IMR-90 (cell line): Measurements from ENCODE around the gene LGMN. TPM values are rescaled to one million over a fixed set of nuclear protein-coding genes. Genes with fewer than 3 reads are reported as not detected.
A peak's percentile ranks its signal among the peaks of the same experiment; 100 is the strongest.

Source experiments
- ATAC-seq: fragments of 200-7000 bp; cut with Tn5 transposase; 2 replicates; pipeline ENCODE4 v1.9.1; 2020; ENCODE audit warnings: low read depth, mild to moderate bottlenecking, moderate library complexity
- BruUV-seq: library from RNA; stranded (reverse); fragments of 400-500 nt; replicated peaks from 2 replicates; lab custom pipeline; 2021; lab: Mats Ljungman, UMichigan
- CTCF ChIA-PET: fragments of 300-600 bp; formaldehyde crosslinking; extraction: SDS; loops from one replicate; lab custom pipeline; 2021; ENCODE audit warnings: antibody characterized with exemption; lab: Yijun Ruan, JAX
- POLR2A ChIA-PET: fragments of 300-600 bp; sonication (Branson Sonifier 250); formaldehyde crosslinking; loops from one replicate; lab custom pipeline; 2022; ENCODE audit warnings: antibody characterized with exemption; ENCODE audit not compliant: unreplicated experiment; lab: Charles Lee
- DNase-seq: peaks from one replicate; pipeline ENCODE4 v3.0.0; 2013
- H2AFZ ChIP-seq: replicated peaks from 2 replicates; pipeline ENCODE3; 2013; ENCODE audit warnings: low read length, mild to moderate bottlenecking; ENCODE audit not compliant: poor library complexity
- H2AK5ac ChIP-seq: 2 replicates; pipeline ENCODE4 v1.6.1; 2013; ENCODE audit warnings: low read depth, low read length, inconsistent platforms
- H2AK9ac ChIP-seq: replicated peaks from 2 replicates; pipeline ENCODE3; 2013; ENCODE audit warnings: mild to moderate bottlenecking, low read depth, low read length, moderate library complexity; ENCODE audit not compliant: poor library complexity
- H2BK120ac ChIP-seq: 2 replicates; pipeline ENCODE4 v1.6.1; 2013; ENCODE audit warnings: low read depth, low read length, inconsistent platforms
- H2BK15ac ChIP-seq: 3 replicates; pipeline ENCODE4 v1.6.1; 2013; ENCODE audit warnings: low read depth, low read length, inconsistent platforms
- H2BK20ac ChIP-seq: 2 replicates; pipeline ENCODE4 v1.6.1; 2013; ENCODE audit warnings: low read depth, mild to moderate bottlenecking, inconsistent platforms, low read length, moderate library complexity
- H2BK5ac ChIP-seq: 2 replicates; pipeline ENCODE4 v1.6.1; 2013; ENCODE audit warnings: mild to moderate bottlenecking, low read depth, low read length, inconsistent platforms; ENCODE audit not compliant: poor library complexity, severe bottlenecking
- H3K14ac ChIP-seq: replicated peaks from 2 replicates; pipeline ENCODE4 v1.6.1; 2013; ENCODE audit warnings: low read depth, low read length, inconsistent platforms
- H3K18ac ChIP-seq: 2 replicates; pipeline ENCODE4 v1.6.1; 2013; ENCODE audit warnings: low read depth, low read length, control low read depth
- H3K23ac ChIP-seq: 2 replicates; pipeline ENCODE4 v1.6.1; 2013; ENCODE audit warnings: low read depth, low read length, inconsistent platforms
- H3K27ac ChIP-seq: 2 replicates; pipeline ENCODE4 v1.5.1; 2013; ENCODE audit warnings: mild to moderate bottlenecking, control low read depth, low read length; ENCODE audit not compliant: insufficient read depth
- H3K27me3 ChIP-seq: 2 replicates; pipeline ENCODE4 v1.6.1; 2013; ENCODE audit warnings: low read length; ENCODE audit not compliant: control insufficient read depth, insufficient read depth
- H3K36me3 ChIP-seq: 2 replicates; pipeline ENCODE4 v1.6.1; 2013; ENCODE audit warnings: low read length, mixed read lengths; ENCODE audit not compliant: control insufficient read depth, insufficient read depth
- H3K4ac ChIP-seq: 2 replicates; pipeline ENCODE4 v1.6.1; 2013; ENCODE audit warnings: low read depth, low read length, inconsistent platforms
- H3K4me1 ChIP-seq: 2 replicates; pipeline ENCODE4 v1.6.1; 2013; ENCODE audit warnings: low read length, mixed read lengths; ENCODE audit not compliant: control insufficient read depth, insufficient read depth
- H3K4me2 ChIP-seq: 2 replicates; pipeline ENCODE4 v1.6.1; 2013; ENCODE audit warnings: low read depth, mild to moderate bottlenecking, control low read depth, low read length, moderate library complexity
- H3K4me3 ChIP-seq: 2 replicates; pipeline ENCODE4 v1.5.1; 2013; ENCODE audit warnings: low read depth, mild to moderate bottlenecking, control low read depth, low read length, moderate library complexity; ENCODE audit not compliant: insufficient read depth
- H3K56ac ChIP-seq: 2 replicates; pipeline ENCODE4 v1.6.1; 2013; ENCODE audit warnings: low read length, inconsistent platforms; ENCODE audit not compliant: insufficient read depth; ENCODE audit errors: extremely low read depth
- H3K79me1 ChIP-seq, 2 experiments: 2 replicates each; pipeline ENCODE4 v1.6.1; 2013; ENCODE audit warnings: low read length in 2 of 2, inconsistent platforms in 1 of 2, low read depth in 1 of 2
- H3K9ac ChIP-seq: 2 replicates; pipeline ENCODE4 v1.6.1; 2013; ENCODE audit warnings: low read depth, low read length, control low read depth
- H3K9me1 ChIP-seq: 2 replicates; pipeline ENCODE4 v1.6.1; 2013; ENCODE audit warnings: low read length, inconsistent platforms; ENCODE audit not compliant: insufficient read depth
- H3K9me3 ChIP-seq: 2 replicates; pipeline ENCODE4 v1.6.1; 2013; ENCODE audit warnings: low read length; ENCODE audit not compliant: control insufficient read depth, insufficient read depth
- H4K20me1 ChIP-seq: 2 replicates; pipeline ENCODE4 v1.6.1; 2013; ENCODE audit warnings: low read length, inconsistent platforms; ENCODE audit not compliant: insufficient read depth
- H4K5ac ChIP-seq: 2 replicates; pipeline ENCODE4 v1.6.1; 2013; ENCODE audit warnings: mild to moderate bottlenecking, low read depth, low read length, control low read depth
- H4K8ac ChIP-seq, 2 experiments: 2 replicates each; pipeline ENCODE4 v1.6.1; 2013; ENCODE audit warnings: low read depth in 2 of 2, low read length in 2 of 2, control low read depth in 1 of 2, inconsistent platforms in 1 of 2
- H4K91ac ChIP-seq: 2 replicates; pipeline ENCODE4 v1.6.1; 2013; ENCODE audit warnings: low read depth, low read length, inconsistent platforms; ENCODE audit not compliant: insufficient read depth
- BHLHE40 ChIP-seq: fragments of 150-350 bp; IDR thresholded peaks from 2 replicates; pipeline ENCODE4 v1.6.1; 2016; ENCODE audit warnings: mild to moderate bottlenecking, low read depth, low read length
- CEBPB ChIP-seq: IDR thresholded peaks from 2 replicates; pipeline ENCODE4 v1.6.1; 2012; ENCODE audit warnings: low read depth, low read length, improper control_type of control experiment
- CHD1 ChIP-seq: IDR thresholded peaks from 2 replicates; pipeline ENCODE4 v1.6.1; 2012; ENCODE audit warnings: low read depth, low read length, improper control_type of control experiment
- MAFK ChIP-seq: IDR thresholded peaks from 2 replicates; pipeline ENCODE4 v1.6.1; 2012; ENCODE audit warnings: low read depth, low read length, improper control_type of control experiment
- MAZ ChIP-seq: IDR thresholded peaks from 2 replicates; pipeline ENCODE4 v1.6.1; 2012; ENCODE audit warnings: low read depth, mild to moderate bottlenecking, low read length, improper control_type of control experiment, moderate library complexity, borderline replicate concordance
- MXI1 ChIP-seq: IDR thresholded peaks from 2 replicates; pipeline ENCODE4 v1.6.1; 2012; ENCODE audit warnings: low read depth, mild to moderate bottlenecking, low read length, moderate library complexity, borderline replicate concordance
- NFE2L2 ChIP-seq: fragments of 150-350 bp; IDR thresholded peaks from 2 replicates; pipeline ENCODE4 v1.6.1; 2016; ENCODE audit warnings: low read depth, mild to moderate bottlenecking, low read length
- POLR2A ChIP-seq: IDR thresholded peaks from 2 replicates; pipeline ENCODE4 v1.6.1; 2012; ENCODE audit warnings: mild to moderate bottlenecking, low read depth, low read length
- RAD21 ChIP-seq: IDR thresholded peaks from 2 replicates; pipeline ENCODE4 v1.6.1; 2012; ENCODE audit warnings: low read length, improper control_type of control experiment
- RCOR1 ChIP-seq: IDR thresholded peaks from 2 replicates; pipeline ENCODE4 v1.6.1; 2012; ENCODE audit warnings: mild to moderate bottlenecking, low read length, improper control_type of control experiment; ENCODE audit not compliant: insufficient replicate concordance
- RFX5 ChIP-seq: IDR thresholded peaks from 2 replicates; pipeline ENCODE4 v1.8.0; 2012; ENCODE audit warnings: low read depth, mild to moderate bottlenecking, low read length, moderate library complexity
- SMC3 ChIP-seq: fragments of 150-350 bp; IDR thresholded peaks from 2 replicates; pipeline ENCODE4 v1.6.1; 2016; ENCODE audit warnings: low read depth, mild to moderate bottlenecking, antibody characterized with exemption, low read length, moderate library complexity
- WGBS, 2 experiments: methylation state at CpG; one replicate each; pipeline versions ENCODE4 v1.1.5 to v1.1.7; 2013; ENCODE audit warnings: missing lambda C conversion rate in 2 of 2; ENCODE audit not compliant: insufficient read length in 1 of 2; ENCODE audit errors: extremely low coverage in 2 of 2; 5-methylcytosine and 5-hydroxymethylcytosine counted together
- dilution Hi-C: fragments of 300-500 bp; cut with HindIII; formaldehyde crosslinking; loops from one replicate; pipeline ENCODE4 v1.14.3; 2018; ENCODE audit warnings: low sequenced_read_pairs; ENCODE audit not compliant: unreplicated experiment
- in situ Hi-C: fragments of 300-500 bp; cut with MboI; formaldehyde crosslinking; loops from 3 replicates; pipeline ENCODE4 v1.14.3; 2019; ENCODE audit warnings: low sequenced_read_pairs, inconsistent platforms, mixed read lengths
- intact Hi-C: fragments of 100-400 bp; cut with micrococcal nuclease; formaldehyde crosslinking; loops from 2 replicates; pipeline ENCODE4 v1.10.0; 2022
- polyA plus RNA-seq, 3 experiments: library from polyadenylated mRNA; depleted of rRNA; stranded (reverse); fragments of >200 nt; gene quantifications; 2 replicates each; pipeline ENCODE4 v1.2.3, GENCODE V29; 2012; ENCODE audit warnings: low replicate concordance in 1 of 3
- total RNA-seq: library from RNA; depleted of rRNA; stranded (reverse); fragments of >200 nt; gene quantifications from 2 replicates; pipeline ENCODE4 v1.2.3, GENCODE V29; 2012
- TF ChIP-seq, protein P1 (sequence below): fragments of 150-350 bp; IDR thresholded peaks from 2 replicates; pipeline ENCODE4 v1.6.1; 2016; ENCODE audit warnings: low read depth, mild to moderate bottlenecking, low read length, moderate library complexity, borderline replicate concordance
- TF ChIP-seq, protein P2 (sequence below): conservative IDR thresholded peaks from 2 replicates; pipeline ENCODE4 v1.5.1; 2012; ENCODE audit warnings: mild to moderate bottlenecking, low read depth, low read length, improper control_type of control experiment
- TF ChIP-seq, protein P3 (sequence below): fragments of 150-350 bp; IDR thresholded peaks from 2 replicates; pipeline ENCODE4 v1.6.1; 2017; ENCODE audit warnings: mild to moderate bottlenecking, antibody characterized with exemption, low read length, low read depth

Gene LGMN
- total and polyA plus RNA-seq, 2 of the 4 experiments (the other 2 are of a cell fraction) = 19.2 to 39.3 TPM

- H4K20me1 ChIP-seq = no peaks in the 10 kb centered on the region
- H3K56ac ChIP-seq = no peak overlapping the region
- ChIA-PET POLR2A (no interaction called here), CTCF (interaction anchor here (1.0 to 1.7 kb wide), 2 partner anchors 13 to 82 kb away, joined by 5 to 6 read pairs; no protein-coding TSS in a partner anchor)
- no peak overlapping the region for H3K9ac ChIP-seq
- TF ChIP-seq RAD21 (peak; percentile 37; the same call in 1 of the 2 replicates), NFE2L2 (peak; percentile 44), CHD1 (no peak), MAFK (no peak), POLR2A (no peak), MXI1 (no peak), BHLHE40 (no peak), MAZ (no peak), RFX5 (no peak), CEBPB (no peak), RCOR1 (no peak), SMC3 (no peak)
- TF ChIP-seq, protein P1, sequence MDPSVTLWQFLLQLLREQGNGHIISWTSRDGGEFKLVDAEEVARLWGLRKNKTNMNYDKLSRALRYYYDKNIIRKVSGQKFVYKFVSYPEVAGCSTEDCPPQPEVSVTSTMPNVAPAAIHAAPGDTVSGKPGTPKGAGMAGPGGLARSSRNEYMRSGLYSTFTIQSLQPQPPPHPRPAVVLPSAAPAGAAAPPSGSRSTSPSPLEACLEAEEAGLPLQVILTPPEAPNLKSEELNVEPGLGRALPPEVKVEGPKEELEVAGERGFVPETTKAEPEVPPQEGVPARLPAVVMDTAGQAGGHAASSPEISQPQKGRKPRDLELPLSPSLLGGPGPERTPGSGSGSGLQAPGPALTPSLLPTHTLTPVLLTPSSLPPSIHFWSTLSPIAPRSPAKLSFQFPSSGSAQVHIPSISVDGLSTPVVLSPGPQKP = no peak
- TF ChIP-seq, protein P2, sequence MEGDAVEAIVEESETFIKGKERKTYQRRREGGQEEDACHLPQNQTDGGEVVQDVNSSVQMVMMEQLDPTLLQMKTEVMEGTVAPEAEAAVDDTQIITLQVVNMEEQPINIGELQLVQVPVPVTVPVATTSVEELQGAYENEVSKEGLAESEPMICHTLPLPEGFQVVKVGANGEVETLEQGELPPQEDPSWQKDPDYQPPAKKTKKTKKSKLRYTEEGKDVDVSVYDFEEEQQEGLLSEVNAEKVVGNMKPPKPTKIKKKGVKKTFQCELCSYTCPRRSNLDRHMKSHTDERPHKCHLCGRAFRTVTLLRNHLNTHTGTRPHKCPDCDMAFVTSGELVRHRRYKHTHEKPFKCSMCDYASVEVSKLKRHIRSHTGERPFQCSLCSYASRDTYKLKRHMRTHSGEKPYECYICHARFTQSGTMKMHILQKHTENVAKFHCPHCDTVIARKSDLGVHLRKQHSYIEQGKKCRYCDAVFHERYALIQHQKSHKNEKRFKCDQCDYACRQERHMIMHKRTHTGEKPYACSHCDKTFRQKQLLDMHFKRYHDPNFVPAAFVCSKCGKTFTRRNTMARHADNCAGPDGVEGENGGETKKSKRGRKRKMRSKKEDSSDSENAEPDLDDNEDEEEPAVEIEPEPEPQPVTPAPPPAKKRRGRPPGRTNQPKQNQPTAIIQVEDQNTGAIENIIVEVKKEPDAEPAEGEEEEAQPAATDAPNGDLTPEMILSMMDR = no peak; the same call in 1 of the 2 replicates
- TF ChIP-seq, protein P3, sequence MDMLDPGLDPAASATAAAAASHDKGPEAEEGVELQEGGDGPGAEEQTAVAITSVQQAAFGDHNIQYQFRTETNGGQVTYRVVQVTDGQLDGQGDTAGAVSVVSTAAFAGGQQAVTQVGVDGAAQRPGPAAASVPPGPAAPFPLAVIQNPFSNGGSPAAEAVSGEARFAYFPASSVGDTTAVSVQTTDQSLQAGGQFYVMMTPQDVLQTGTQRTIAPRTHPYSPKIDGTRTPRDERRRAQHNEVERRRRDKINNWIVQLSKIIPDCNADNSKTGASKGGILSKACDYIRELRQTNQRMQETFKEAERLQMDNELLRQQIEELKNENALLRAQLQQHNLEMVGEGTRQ = no peak
- no peak overlapping the region; the same call in 1 of the 2 replicates for H3K27ac ChIP-seq
- H2BK5ac ChIP-seq = no peak overlapping the region
- no peak overlapping the region for H3K4me3 ChIP-seq
- no TSS peak for BruUV-seq
- H3K9me1 ChIP-seq = peaks cover 9% of the 10 kb centered on the region
- H2AFZ ChIP-seq = no peak overlapping the region
- peak overlapping the region; percentile 16 to 59; a peak in 2 of 4 replicates for H4K8ac ChIP-seq
- H2BK20ac ChIP-seq = no peak overlapping the region
- peaks cover 2% of the 10 kb centered on the region; the same call in 1 of the 2 replicates for H3K4me1 ChIP-seq
- H3K18ac ChIP-seq = no peak overlapping the region; the same call in 1 of the 2 replicates
- no peak overlapping the region for H3K23ac ChIP-seq
- no peak overlapping the region for H2BK15ac ChIP-seq
- peaks cover 6 to 12% of the 10 kb centered on the region in 2 experiments for H3K79me1 ChIP-seq
- H3K4me2 ChIP-seq = no peak overlapping the region
- ATAC-seq = peak; percentile 69
- H2AK9ac ChIP-seq = peak overlapping the region; percentile 8
- H3K36me3 ChIP-seq = peaks cover 2% of the 10 kb centered on the region; the same call in 1 of the 2 replicates
- H2AK5ac ChIP-seq = peak overlapping the region; percentile 0; the same call in 1 of the 2 replicates
- WGBS, 2 experiments = 76% methylated on average over 2 of the region's 4 CpGs; no CpG with 5 or more reads in 1 of the 2 experiments
- DNase-seq = peak; percentile 86
- no peak overlapping the region; the same call in 1 of the 2 replicates for H3K14ac ChIP-seq
- H4K91ac ChIP-seq = peak overlapping the region; percentile 18; the same call in 1 of the 2 replicates
- peak overlapping the region; percentile 10; the same call in 1 of the 2 replicates for H4K5ac ChIP-seq
- in situ Hi-C loops = no loop called here
- peak overlapping the region; percentile 37 for H3K4ac ChIP-seq
- peak overlapping the region; percentile 52; the same call in 1 of the 2 replicates for H2BK120ac ChIP-seq
- dilution Hi-C loops = no loop called here
- no peaks in the 10 kb centered on the region for H3K9me3 ChIP-seq
- no peaks in the 10 kb centered on the region for H3K27me3 ChIP-seq
- intact Hi-C loops = no loop called here
These were observed 78.3 kb downstream of the LGMN start for GRCh38 chr14:92670160-92670559.
